Activated effector memory CD4-positive, alpha-beta T cell treated with Interleukin-2 at 50 U/mL for 16 hours (primary cell): ENCODE measurements around the gene PLPP4.

Source experiments
- DNase-seq: peaks from one replicate; pipeline ENCODE4 v3.0.0-alpha.2; 2020

PLPP4 gene

GRCh38 chr10:120582753-120583152 is 125.7 kb downstream of the PLPP4 start:
- no peak for DNase-seq

GRCh38 chr10:120583424-120584108 is 126.5 kb downstream of the PLPP4 start:
- no peak for DNase-seq

- DNase-seq, result no peak
Measured at GRCh38 chr10:120584786-120585185, 127.8 kb downstream of the PLPP4 start.

- DNase-seq, result no peak
Measured at GRCh38 chr10:120586471-120586872, 129.4 kb downstream of the PLPP4 start.

- no peak for DNase-seq
Measured at GRCh38 chr10:120587061-120587460, 130.0 kb downstream of the PLPP4 start.

- no peak for DNase-seq
Measured at GRCh38 chr10:120588311-120588710, 131.3 kb downstream of the PLPP4 start.

- DNase-seq, result no peak
Measured at GRCh38 chr10:120593693-120594092, 136.7 kb downstream of the PLPP4 start.

- DNase-seq, result no peak
Measured at GRCh38 chr10:120597902-120598301, 140.9 kb downstream of the PLPP4 start.

- DNase-seq, result no peak
Measured at GRCh38 chr10:120598386-120598785, 141.4 kb downstream of the PLPP4 start.

- DNase-seq, result no peak
Measured at GRCh38 chr10:120599200-120599724, 142.2 kb downstream of the PLPP4 start.

- DNase-seq, result no peak
Measured at GRCh38 chr10:120600871-120601649, 144.0 kb downstream of the PLPP4 start.

GRCh38 chr10:120601999-120602398 is 145.0 kb downstream of the PLPP4 start:
- DNase-seq, result no peak

GRCh38 chr10:120605410-120605809 is 148.4 kb downstream of the PLPP4 start:
- no peak for DNase-seq

GRCh38 chr10:120606051-120606764 is 149.2 kb downstream of the PLPP4 start:
- no peak for DNase-seq

GRCh38 chr10:120607016-120607709 is 150.1 kb downstream of the PLPP4 start:
- DNase-seq, result no peak

GRCh38 chr10:120607710-120608703 is 151.0 kb downstream of the PLPP4 start:
- DNase-seq, result no peak

GRCh38 chr10:120609006-120609405 is 152.0 kb downstream of the PLPP4 start:
- DNase-seq, result no peak

- no peak for DNase-seq
Measured at GRCh38 chr10:120610791-120611190, 153.8 kb downstream of the PLPP4 start.

GRCh38 chr10:120612756-120613155 is 155.7 kb downstream of the PLPP4 start:
- no peak for DNase-seq

GRCh38 chr10:120613180-120613579 is 156.2 kb downstream of the PLPP4 start:
- DNase-seq, result no peak

- DNase-seq, result no peak
Measured at GRCh38 chr10:120614680-120615079, 157.7 kb downstream of the PLPP4 start.
